ENCODE results near the gene MINDY4B.

MINDY4B gene

GRCh38 chr3:150925751-150926201 is 20.5 kb upstream of the MINDY4B start:
- no peak overlapping the region for H3K27ac ChIP-seq (ENCODE audit: low read depth in 2 of 2, low read length in 2 of 2)
- no peaks in the 10 kb centered on the region for H3K9me3 ChIP-seq (ENCODE audit: control insufficient read depth in 2 of 2, low read length in 2 of 2)
- no peaks in the 10 kb centered on the region for H3K4me1 ChIP-seq (ENCODE audit: control insufficient read depth in 2 of 2, insufficient read depth in 2 of 2, low read length in 2 of 2)
- no peaks in the 10 kb centered on the region for H3K27me3 ChIP-seq (ENCODE audit: control insufficient read depth in 2 of 2, insufficient read depth in 2 of 2, low read length in 2 of 2)
- no peak overlapping the region for H3K9ac ChIP-seq (ENCODE audit: low read depth in 1 of 2, low read length in 2 of 2)
- no peaks in the 10 kb centered on the region for H3K36me3 ChIP-seq (ENCODE audit: control insufficient read depth in 2 of 2, insufficient read depth in 2 of 2, low read length in 2 of 2)
- peak overlapping the region in 1 of 2 donors; percentile 26 for H3K4me3 ChIP-seq (ENCODE audit: low read length in 2 of 2)

- H3K9ac ChIP-seq (ENCODE audit: low read depth in 1 of 2, low read length in 2 of 2), result no peak overlapping the region
- no peaks in the 10 kb centered on the region for H3K27me3 ChIP-seq (ENCODE audit: control insufficient read depth in 2 of 2, insufficient read depth in 2 of 2, low read length in 2 of 2)
- no peaks in the 10 kb centered on the region for H3K4me1 ChIP-seq (ENCODE audit: control insufficient read depth in 2 of 2, insufficient read depth in 2 of 2, low read length in 2 of 2)
- no peak overlapping the region for H3K27ac ChIP-seq (ENCODE audit: low read depth in 2 of 2, low read length in 2 of 2)
- H3K36me3 ChIP-seq (ENCODE audit: control insufficient read depth in 2 of 2, insufficient read depth in 2 of 2, low read length in 2 of 2), result no peaks in the 10 kb centered on the region
- H3K4me3 ChIP-seq (ENCODE audit: low read length in 2 of 2), result no peak overlapping the region
- no peaks in the 10 kb centered on the region for H3K9me3 ChIP-seq (ENCODE audit: control insufficient read depth in 2 of 2, low read length in 2 of 2)
Measured at GRCh38 chr3:150922611-150923010, 17.4 kb upstream of the MINDY4B start.

GRCh38 chr3:150921209-150921608 is 16.0 kb upstream of the MINDY4B start:
- Histone ChIP-seq H3K4me1 (ENCODE audit: control insufficient read depth in 2 of 2, insufficient read depth in 2 of 2, low read length in 2 of 2) (no peaks in the 10 kb centered on the region), H3K27ac (ENCODE audit: low read depth in 2 of 2, low read length in 2 of 2) (no peak overlapping the region), H3K9ac (ENCODE audit: low read depth in 1 of 2, low read length in 2 of 2) (no peak overlapping the region), H3K27me3 (ENCODE audit: control insufficient read depth in 2 of 2, insufficient read depth in 2 of 2, low read length in 2 of 2) (no peaks in the 10 kb centered on the region), H3K9me3 (ENCODE audit: control insufficient read depth in 2 of 2, low read length in 2 of 2) (no peaks in the 10 kb centered on the region), H3K36me3 (ENCODE audit: control insufficient read depth in 2 of 2, insufficient read depth in 2 of 2, low read length in 2 of 2) (no peaks in the 10 kb centered on the region), H3K4me3 (ENCODE audit: low read length in 2 of 2) (no peak overlapping the region)

- Histone ChIP-seq H3K27me3 (ENCODE audit: control insufficient read depth in 2 of 2, insufficient read depth in 2 of 2, low read length in 2 of 2) (no peaks in the 10 kb centered on the region), H3K4me3 (ENCODE audit: low read length in 2 of 2) (no peak overlapping the region), H3K36me3 (ENCODE audit: control insufficient read depth in 2 of 2, insufficient read depth in 2 of 2, low read length in 2 of 2) (no peaks in the 10 kb centered on the region), H3K9ac (ENCODE audit: low read depth in 1 of 2, low read length in 2 of 2) (no peak overlapping the region), H3K27ac (ENCODE audit: low read depth in 2 of 2, low read length in 2 of 2) (no peak overlapping the region), H3K4me1 (ENCODE audit: control insufficient read depth in 2 of 2, insufficient read depth in 2 of 2, low read length in 2 of 2) (no peaks in the 10 kb centered on the region), H3K9me3 (ENCODE audit: control insufficient read depth in 2 of 2, low read length in 2 of 2) (no peaks in the 10 kb centered on the region)
Measured at GRCh38 chr3:150920236-150920635, 15.0 kb upstream of the MINDY4B start.

- H3K4me1 ChIP-seq (ENCODE audit: control insufficient read depth in 2 of 2, insufficient read depth in 2 of 2, low read length in 2 of 2), result no peaks in the 10 kb centered on the region
- no peaks in the 10 kb centered on the region for H3K9me3 ChIP-seq (ENCODE audit: control insufficient read depth in 2 of 2, low read length in 2 of 2)
- no peak overlapping the region for H3K4me3 ChIP-seq (ENCODE audit: low read length in 2 of 2)
- no peaks in the 10 kb centered on the region for H3K36me3 ChIP-seq (ENCODE audit: control insufficient read depth in 2 of 2, insufficient read depth in 2 of 2, low read length in 2 of 2)
- no peaks in the 10 kb centered on the region for H3K27me3 ChIP-seq (ENCODE audit: control insufficient read depth in 2 of 2, insufficient read depth in 2 of 2, low read length in 2 of 2)
- no peak overlapping the region for H3K9ac ChIP-seq (ENCODE audit: low read depth in 1 of 2, low read length in 2 of 2)
- H3K27ac ChIP-seq (ENCODE audit: low read depth in 2 of 2, low read length in 2 of 2), result no peak overlapping the region
Measured at GRCh38 chr3:150917951-150918350, 12.7 kb upstream of the MINDY4B start.

GRCh38 chr3:150913133-150913922 is 8.1 kb upstream of the MINDY4B start:
- Histone ChIP-seq H3K4me1 (ENCODE audit: control insufficient read depth in 2 of 2, insufficient read depth in 2 of 2, low read length in 2 of 2) (no peaks in the 10 kb centered on the region), H3K36me3 (ENCODE audit: control insufficient read depth in 2 of 2, insufficient read depth in 2 of 2, low read length in 2 of 2) (no peaks in the 10 kb centered on the region), H3K4me3 (ENCODE audit: low read length in 2 of 2) (no peak overlapping the region), H3K27ac (ENCODE audit: low read depth in 2 of 2, low read length in 2 of 2) (no peak overlapping the region), H3K9ac (ENCODE audit: low read depth in 1 of 2, low read length in 2 of 2) (no peak overlapping the region), H3K27me3 (ENCODE audit: control insufficient read depth in 2 of 2, insufficient read depth in 2 of 2, low read length in 2 of 2) (no peaks in the 10 kb centered on the region), H3K9me3 (ENCODE audit: control insufficient read depth in 2 of 2, low read length in 2 of 2) (no peaks in the 10 kb centered on the region)

GRCh38 chr3:150912501-150912900 is 7.3 kb upstream of the MINDY4B start:
- H3K4me1 ChIP-seq (ENCODE audit: control insufficient read depth in 2 of 2, insufficient read depth in 2 of 2, low read length in 2 of 2), result no peaks in the 10 kb centered on the region
- H3K27me3 ChIP-seq (ENCODE audit: control insufficient read depth in 2 of 2, insufficient read depth in 2 of 2, low read length in 2 of 2), result no peaks in the 10 kb centered on the region
- H3K27ac ChIP-seq (ENCODE audit: low read depth in 2 of 2, low read length in 2 of 2), result no peak overlapping the region
- H3K9me3 ChIP-seq (ENCODE audit: control insufficient read depth in 2 of 2, low read length in 2 of 2), result no peaks in the 10 kb centered on the region
- no peaks in the 10 kb centered on the region for H3K36me3 ChIP-seq (ENCODE audit: control insufficient read depth in 2 of 2, insufficient read depth in 2 of 2, low read length in 2 of 2)
- H3K4me3 ChIP-seq (ENCODE audit: low read length in 2 of 2), result no peak overlapping the region
- no peak overlapping the region for H3K9ac ChIP-seq (ENCODE audit: low read depth in 1 of 2, low read length in 2 of 2)

- H3K36me3 ChIP-seq (ENCODE audit: control insufficient read depth in 2 of 2, insufficient read depth in 2 of 2, low read length in 2 of 2), result no peaks in the 10 kb centered on the region
Measured at GRCh38 chr3:150911771-150912170, 6.5 kb upstream of the MINDY4B start.

GRCh38 chr3:150906461-150906860 is 1.2 kb upstream of the MINDY4B start:
- H3K4me3 ChIP-seq (ENCODE audit: low read length in 2 of 2), result no peak overlapping the region
- no peak overlapping the region for H3K27ac ChIP-seq (ENCODE audit: low read depth in 2 of 2, low read length in 2 of 2)
- H3K9me3 ChIP-seq (ENCODE audit: control insufficient read depth in 2 of 2, low read length in 2 of 2), result no peaks in the 10 kb centered on the region
- no peaks in the 10 kb centered on the region for H3K36me3 ChIP-seq (ENCODE audit: control insufficient read depth in 2 of 2, insufficient read depth in 2 of 2, low read length in 2 of 2)
- H3K9ac ChIP-seq (ENCODE audit: low read depth in 1 of 2, low read length in 2 of 2), result no peak overlapping the region
- no peaks in the 10 kb centered on the region for H3K4me1 ChIP-seq (ENCODE audit: control insufficient read depth in 2 of 2, insufficient read depth in 2 of 2, low read length in 2 of 2)
- H3K27me3 ChIP-seq (ENCODE audit: control insufficient read depth in 2 of 2, insufficient read depth in 2 of 2, low read length in 2 of 2), result no peaks in the 10 kb centered on the region

More at GRCh38 chr3:150911771-150912170, 6.5 kb upstream of the MINDY4B start:
- no peaks in the 10 kb centered on the region for H3K9me3 ChIP-seq (ENCODE audit: control insufficient read depth in 2 of 2, low read length in 2 of 2)
- H3K27ac ChIP-seq (ENCODE audit: low read depth in 2 of 2, low read length in 2 of 2), result no peak overlapping the region
- no peaks in the 10 kb centered on the region for H3K27me3 ChIP-seq (ENCODE audit: control insufficient read depth in 2 of 2, insufficient read depth in 2 of 2, low read length in 2 of 2)
- H3K4me3 ChIP-seq (ENCODE audit: low read length in 2 of 2), result no peak overlapping the region
- H3K4me1 ChIP-seq (ENCODE audit: control insufficient read depth in 2 of 2, insufficient read depth in 2 of 2, low read length in 2 of 2), result no peaks in the 10 kb centered on the region
- H3K9ac ChIP-seq (ENCODE audit: low read depth in 1 of 2, low read length in 2 of 2), result no peak overlapping the region

GRCh38 chr3:150905746-150906145 is 507 bp upstream of the MINDY4B start:
- Histone ChIP-seq H3K9me3 (ENCODE audit: control insufficient read depth in 2 of 2, low read length in 2 of 2) (no peaks in the 10 kb centered on the region), H3K4me3 (ENCODE audit: low read length in 2 of 2) (no peak overlapping the region), H3K4me1 (ENCODE audit: control insufficient read depth in 2 of 2, insufficient read depth in 2 of 2, low read length in 2 of 2) (no peaks in the 10 kb centered on the region), H3K27ac (ENCODE audit: low read depth in 2 of 2, low read length in 2 of 2) (no peak overlapping the region), H3K36me3 (ENCODE audit: control insufficient read depth in 2 of 2, insufficient read depth in 2 of 2, low read length in 2 of 2) (no peaks in the 10 kb centered on the region), H3K27me3 (ENCODE audit: control insufficient read depth in 2 of 2, insufficient read depth in 2 of 2, low read length in 2 of 2) (no peaks in the 10 kb centered on the region), H3K9ac (ENCODE audit: low read depth in 1 of 2, low read length in 2 of 2) (no peak overlapping the region)

Data from mucosa of rectum (tissue), 2 donors.